ENCODE data around the gene MINDY3. TPM values are rescaled to one million over a fixed set of nuclear protein-coding genes. Genes with fewer than 3 reads are reported as not detected.

Gene MINDY3
- total RNA-seq, 2 donors from 2014 or later: 23.3 to 30.5 TPM

GRCh38 chr10:15738270-15738925 lies 121.9 kb downstream of the MINDY3 start:
- Histone ChIP-seq H3K4me1 (replicated peaks) (no peaks in the 10 kb centered on the region), H3K9me3 (no peaks in the 10 kb centered on the region), H3K36me3 (no peaks in the 10 kb centered on the region), H3K27ac (no peak overlapping the region), H3K27me3 (replicated peaks; ENCODE audit: insufficient read depth) (no peaks in the 10 kb centered on the region), H3K4me3 (no peak overlapping the region)
- no peak for TF ChIP-seq POLR2AphosphoS5 (IDR thresholded peaks at IDR 0.05)
- TF ChIP-seq POLR2A (IDR thresholded peaks at IDR 0.05): no peak
- no peak for TF ChIP-seq CTCF (IDR thresholded peaks at IDR 0.05)
- intact Hi-C loops (cut with DNase I): loop anchor here (5.0 kb wide), 1 partner anchor 84 kb away; no protein-coding TSS in a partner anchor
- WGBS: 61% methylated on average over 10 of the region's 10 CpGs
- no peak for DNase-seq (ENCODE audit: low spot score)

- no peaks in the 10 kb centered on the region for H3K4me1 ChIP-seq (replicated peaks)
- TF ChIP-seq POLR2A (IDR thresholded peaks at IDR 0.05) (no peak), POLR2AphosphoS5 (IDR thresholded peaks at IDR 0.05) (no peak), CTCF (IDR thresholded peaks at IDR 0.05) (no peak)
- no peaks in the 10 kb centered on the region for H3K9me3 ChIP-seq
- DNase-seq (ENCODE audit: low spot score): no peak
- H3K27me3 ChIP-seq (replicated peaks; ENCODE audit: insufficient read depth): no peaks in the 10 kb centered on the region
- no peak overlapping the region for H3K4me3 ChIP-seq
- no peak overlapping the region for H3K27ac ChIP-seq
- no peaks in the 10 kb centered on the region for H3K36me3 ChIP-seq
- intact Hi-C loops (cut with DNase I): loop anchor here (5.0 kb wide), 1 partner anchor 85 kb away; no protein-coding TSS in a partner anchor
- 74% methylated on average over 5 of the region's 5 CpGs for WGBS
Observed at GRCh38 chr10:15737656-15738055, 122.7 kb downstream of the MINDY3 start.

GRCh38 chr10:15735763-15736162 lies 124.5 kb downstream of the MINDY3 start:
- intact Hi-C loops (cut with DNase I): loop anchor here (5.0 kb wide), 1 partner anchor 87 kb away; no protein-coding TSS in a partner anchor
- WGBS: 18% methylated on average over 4 of the region's 4 CpGs

GRCh38 chr10:15730341-15730740 lies 130.0 kb downstream of the MINDY3 start:
- no peaks in the 10 kb centered on the region for H3K36me3 ChIP-seq
- H3K4me1 ChIP-seq (replicated peaks): no peaks in the 10 kb centered on the region
- no peaks in the 10 kb centered on the region for H3K27me3 ChIP-seq (replicated peaks; ENCODE audit: insufficient read depth)
- intact Hi-C loops (cut with DNase I): no loop called here
- no peak for DNase-seq (ENCODE audit: low spot score)
- TF ChIP-seq CTCF (IDR thresholded peaks at IDR 0.05) (no peak), POLR2AphosphoS5 (IDR thresholded peaks at IDR 0.05) (no peak), POLR2A (IDR thresholded peaks at IDR 0.05) (no peak)
- H3K4me3 ChIP-seq: no peak overlapping the region
- no peaks in the 10 kb centered on the region for H3K9me3 ChIP-seq
- no peak overlapping the region for H3K27ac ChIP-seq
- WGBS: 96% methylated on average over 2 of the region's 2 CpGs

More at GRCh38 chr10:15735763-15736162, 124.5 kb downstream of the MINDY3 start:
- Histone ChIP-seq H3K36me3 (no peaks in the 10 kb centered on the region), H3K4me1 (replicated peaks) (no peaks in the 10 kb centered on the region), H3K27me3 (replicated peaks; ENCODE audit: insufficient read depth) (no peaks in the 10 kb centered on the region), H3K4me3 (no peak overlapping the region), H3K9me3 (no peaks in the 10 kb centered on the region), H3K27ac (no peak overlapping the region)
- DNase-seq (ENCODE audit: low spot score): no peak
- no peak for TF ChIP-seq CTCF (IDR thresholded peaks at IDR 0.05)
- TF ChIP-seq POLR2AphosphoS5 (IDR thresholded peaks at IDR 0.05): no peak
- no peak for TF ChIP-seq POLR2A (IDR thresholded peaks at IDR 0.05)

GRCh38 chr10:15729890-15730289 lies 130.4 kb downstream of the MINDY3 start:
- intact Hi-C loops (cut with DNase I): no loop called here

More at GRCh38 chr10:15729890-15730289, 130.4 kb downstream of the MINDY3 start:
- no peak for DNase-seq (ENCODE audit: low spot score)
- Histone ChIP-seq H3K27ac (no peak overlapping the region), H3K4me3 (no peak overlapping the region), H3K9me3 (no peaks in the 10 kb centered on the region), H3K4me1 (replicated peaks) (no peaks in the 10 kb centered on the region), H3K27me3 (replicated peaks; ENCODE audit: insufficient read depth) (no peaks in the 10 kb centered on the region), H3K36me3 (no peaks in the 10 kb centered on the region)
- 92% methylated on average over 7 of the region's 7 CpGs for WGBS
- TF ChIP-seq CTCF (IDR thresholded peaks at IDR 0.05) (no peak), POLR2A (IDR thresholded peaks at IDR 0.05) (no peak), POLR2AphosphoS5 (IDR thresholded peaks at IDR 0.05) (no peak)
